ENCODE results near the gene ANKRD60. TPM values are rescaled to one million over a fixed set of nuclear protein-coding genes. Genes with fewer than 3 reads are reported as not detected.

The ANKRD60 gene
- total and polyA plus RNA-seq, 2 experiments from 2014 or later = not detected

GRCh38 chr20:58167759-58168158 lies 60.7 kb downstream of the ANKRD60 start:
- H3K27ac ChIP-seq = no peak overlapping the region
- no peaks in the 10 kb centered on the region for H3F3A ChIP-seq (ENCODE audit: insufficient read depth)
- H3K36me3 ChIP-seq (ENCODE audit: low read depth) = no peaks in the 10 kb centered on the region
- no peaks in the 10 kb centered on the region for H3K27me3 ChIP-seq (replicated peaks; ENCODE audit: insufficient read depth)
- H3K4me2 ChIP-seq (ENCODE audit: unreplicated experiment) = no peak overlapping the region
- no peak overlapping the region for H3K4me3 ChIP-seq
- H4K20me1 ChIP-seq (ENCODE audit: insufficient read depth) = no peaks in the 10 kb centered on the region
- no peak overlapping the region for H3K9ac ChIP-seq
- no peaks in the 10 kb centered on the region for H3K79me2 ChIP-seq (ENCODE audit: insufficient read depth)
- in situ Hi-C loops (cut with MboI) = no loop called here
- H3K9me3 ChIP-seq (ENCODE audit: low read depth) = no peaks in the 10 kb centered on the region
- no peaks in the 10 kb centered on the region for H3K9me2 ChIP-seq (ENCODE audit: insufficient read depth)
- no peaks in the 10 kb centered on the region for H3K4me1 ChIP-seq (ENCODE audit: insufficient read depth)
- WGBS, 2 experiments (ENCODE audit: low coverage in 1 of 2, low lambda C conversion rate in 2 of 2, missing lambda C conversion rate in 2 of 2) = 71 to 78% methylated on average over 7 of the region's 7 CpGs
- DNase-seq = no peak
- no peak overlapping the region for H2AFZ ChIP-seq
- TF ChIP-seq EZH2 (IDR thresholded peaks at IDR 0.05; ENCODE audit: insufficient read depth, poor library complexity, severe bottlenecking) (no peak), EZH2phosphoT487 (IDR thresholded peaks at IDR 0.05; ENCODE audit: insufficient read depth, low read depth) (no peak)

Other genes with a start within 250 kb of the ANKRD60 start
- gene RAB22A, start 81.1 kb upstream of the ANKRD60 start, total RNA-seq (2014; rRNA removed; shearing (Covaris generic)) = 21.2 and 23.0 TPM in 2 replicates
- 21.3 and 23.9 TPM in 2 replicates for gene RAB22A, start 81.1 kb upstream of the ANKRD60 start, polyA plus RNA-seq (2016; fragmentation: Nextera tagmentation; extraction: Ambion mirVana)
- 8.8 and 10.0 TPM in 2 replicates for gene VAPB, start 160.6 kb upstream of the ANKRD60 start, total RNA-seq (2014; rRNA removed; shearing (Covaris generic))
- 34.1 and 37.0 TPM in 2 replicates for gene VAPB, start 160.6 kb upstream of the ANKRD60 start, polyA plus RNA-seq (2016; fragmentation: Nextera tagmentation; extraction: Ambion mirVana)